ENCODE results near the gene MROH8.

Gene MROH8

DNA sequence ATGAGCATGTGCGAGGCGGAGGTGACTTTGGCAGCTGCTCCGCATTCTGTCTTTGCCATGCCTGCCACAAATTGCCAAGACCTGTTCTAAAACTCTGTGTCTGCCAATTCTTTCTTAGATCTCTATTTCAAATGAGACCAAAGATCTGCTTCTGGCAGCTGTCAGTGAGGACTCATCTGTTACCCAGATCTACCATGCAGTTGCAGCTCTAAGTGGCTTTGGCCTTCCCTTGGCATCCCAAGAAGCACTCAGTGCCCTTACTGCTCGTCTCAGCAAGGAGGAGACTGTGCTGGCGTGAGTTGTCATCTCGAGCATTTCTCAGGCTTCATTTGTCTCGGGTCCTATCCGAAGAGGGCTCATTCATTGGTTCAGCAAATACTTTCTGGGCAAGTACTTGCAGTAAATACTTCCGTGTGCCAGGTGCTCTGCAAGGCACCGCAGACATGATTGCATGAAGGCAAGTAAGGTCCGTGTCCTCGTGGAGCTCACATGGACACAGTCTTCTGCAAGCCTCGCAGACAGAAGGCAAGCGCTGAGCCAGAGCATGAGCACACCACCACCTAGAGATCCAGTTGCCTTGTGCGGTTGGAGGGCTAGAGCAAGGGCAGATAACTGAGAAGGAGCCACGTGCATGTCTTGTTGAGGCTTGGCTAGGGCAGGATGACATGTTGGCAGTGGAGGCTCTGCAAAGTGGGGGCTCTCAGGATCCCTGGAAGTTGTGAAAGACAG, 19.7 kb upstream of the MROH8 start:
- DNase-seq: no peak

DNA sequence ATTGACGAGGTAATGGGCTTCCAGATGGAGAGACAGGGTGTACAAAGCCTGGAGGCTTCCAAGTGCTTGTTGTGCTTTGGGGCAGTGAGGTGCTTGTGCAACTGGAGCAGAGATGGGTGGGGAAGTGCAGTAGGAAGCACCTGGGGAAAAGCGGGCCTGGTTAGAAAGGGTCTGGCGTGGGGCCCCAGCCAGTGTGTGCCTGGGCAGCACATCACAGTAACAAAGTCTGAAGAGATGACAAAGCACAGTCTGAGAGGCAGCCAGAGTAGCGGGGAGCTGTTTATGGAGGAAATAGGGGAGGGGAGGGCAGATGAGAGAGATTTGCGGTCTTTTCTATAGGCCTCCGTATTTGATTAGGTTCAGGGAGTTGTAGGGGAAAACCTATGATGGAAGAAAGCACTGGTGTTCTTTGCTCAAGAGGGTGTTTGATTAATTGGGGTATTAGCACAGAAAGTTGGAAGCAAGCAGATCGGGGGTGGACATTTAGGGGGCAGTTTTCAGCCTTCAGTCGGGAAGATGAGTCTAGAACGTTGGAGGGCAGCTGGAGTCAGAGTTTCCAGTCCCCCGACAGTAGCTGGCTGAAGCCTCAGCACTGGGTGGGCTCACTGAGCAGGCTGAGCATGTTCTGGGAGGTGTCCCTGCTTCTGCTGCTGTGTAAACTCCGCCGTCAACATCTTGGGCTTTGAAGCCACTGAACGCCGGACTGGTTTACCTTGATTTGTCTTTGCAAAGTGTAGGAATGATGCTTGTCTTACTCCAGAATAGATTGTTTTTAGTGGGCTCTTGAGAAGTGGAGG, 15.5 kb upstream of the MROH8 start:
- DNase-seq: no peak

DNA sequence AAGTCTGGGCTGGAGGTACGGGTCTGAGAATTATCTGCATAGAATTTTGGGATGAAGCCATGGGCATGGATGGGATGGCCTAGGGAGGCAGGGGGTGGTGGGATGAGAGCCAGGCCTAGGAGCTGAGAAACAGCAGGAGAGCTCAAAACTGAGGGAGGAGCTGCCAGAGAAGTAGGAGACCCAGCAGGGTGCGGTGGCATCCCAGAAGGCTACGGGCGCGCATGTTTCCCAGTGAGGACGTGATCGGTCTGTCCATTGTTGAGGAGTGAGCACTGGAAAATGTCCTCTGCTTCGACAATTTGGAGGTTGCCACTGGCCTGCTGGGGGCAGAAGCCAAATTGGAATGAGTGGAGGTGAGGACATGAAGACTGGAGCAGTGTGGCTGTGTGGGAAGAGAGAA, 14.5 kb upstream of the MROH8 start:
- DNase-seq: no peak

DNA sequence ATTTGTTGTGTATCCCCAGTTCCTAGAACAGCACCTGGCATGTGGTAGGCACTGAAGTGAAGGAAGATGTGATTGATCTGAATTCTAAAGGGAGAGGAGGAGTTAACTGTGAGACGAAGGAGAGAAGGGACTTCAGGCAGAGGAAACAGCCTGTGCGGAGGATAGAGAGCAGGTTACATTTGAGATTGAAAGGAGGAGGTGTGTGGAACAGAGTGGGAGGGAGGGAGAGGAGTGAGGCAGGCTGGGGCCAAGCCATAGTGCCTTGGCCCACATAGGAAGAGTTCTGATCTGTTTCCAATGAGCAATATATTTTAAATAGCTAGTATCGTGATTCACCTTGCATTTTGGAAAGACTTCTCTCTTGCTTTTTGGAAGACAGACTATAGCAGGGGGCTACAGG, 13.9 kb upstream of the MROH8 start:
- DNase-seq: no peak

- DNase-seq: no peak
Observed at GRCh38 chr20:37192137-37192854, 12.9 kb upstream of the MROH8 start.

- no peak for DNase-seq
Observed at GRCh38 chr20:37190354-37191112, 11.2 kb upstream of the MROH8 start.

- DNase-seq: no peak
Observed at GRCh38 chr20:37189416-37190016, 10.2 kb upstream of the MROH8 start.

GRCh38 chr20:37188787-37189186, 9.4 kb upstream of the MROH8 start:
- no peak for DNase-seq

GRCh38 chr20:37185686-37186085, 6.3 kb upstream of the MROH8 start:
- DNase-seq: no peak

DNA sequence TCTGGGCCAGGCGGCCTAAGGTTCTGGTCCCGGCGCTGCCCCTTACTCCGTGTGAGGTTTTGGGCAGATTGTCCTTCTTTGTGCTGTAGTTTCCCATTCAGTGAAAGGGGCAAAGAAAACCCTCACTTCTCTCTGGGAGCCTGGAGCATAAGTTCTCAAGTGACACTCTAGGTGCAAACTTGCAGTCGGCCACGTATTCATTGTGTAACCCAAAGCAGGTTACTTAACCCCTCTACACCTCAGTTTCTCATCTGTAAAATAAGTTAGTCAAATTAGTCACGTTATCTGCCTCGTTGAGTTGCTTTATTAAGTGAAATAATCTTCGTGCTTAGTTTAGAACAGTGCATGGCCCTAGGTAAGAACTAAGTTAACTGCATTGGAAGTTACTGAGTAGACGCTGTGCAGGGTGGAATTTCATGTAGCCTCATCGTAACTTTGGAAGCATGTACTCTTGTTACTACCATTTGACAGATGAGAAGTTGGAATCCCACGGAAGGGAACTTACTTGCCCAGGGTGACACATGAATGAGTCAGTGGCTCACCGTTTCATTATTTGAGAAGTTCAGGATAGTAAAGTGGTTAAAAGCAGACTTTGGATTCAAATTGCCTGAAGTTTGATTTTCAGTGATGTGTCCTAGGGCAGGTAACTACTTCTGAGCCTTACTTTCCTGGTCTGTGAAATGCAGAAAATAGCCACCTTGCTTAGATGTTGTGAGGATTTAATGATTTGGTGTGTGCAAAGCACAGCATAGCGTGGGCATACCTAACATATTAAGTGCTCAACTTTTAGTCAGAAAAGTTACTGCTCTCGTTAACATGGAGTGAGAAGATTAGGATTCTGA, 556 bp upstream of the MROH8 start:
- no peak for DNase-seq

GRCh38 chr20:37172836-37173235, 6.5 kb downstream of the MROH8 start:
- no peak for DNase-seq

DNA sequence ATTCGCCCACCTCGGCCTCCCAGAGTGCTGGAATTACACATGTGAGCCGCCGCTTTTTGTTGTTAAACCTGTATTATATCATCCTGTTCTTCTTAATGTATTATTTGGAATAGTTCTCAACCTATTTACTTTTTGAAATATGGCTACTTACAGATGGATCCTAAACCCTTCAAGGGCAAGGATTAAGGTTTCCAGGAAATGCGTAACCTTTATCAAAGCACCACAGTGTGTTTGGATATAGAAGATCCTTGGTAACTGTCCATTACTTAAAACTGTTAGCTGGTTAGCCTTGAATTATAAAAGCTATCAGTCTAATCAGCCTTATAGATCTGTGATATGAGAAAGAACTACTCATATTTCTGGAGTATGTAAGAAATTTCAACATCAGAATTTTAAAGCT, 12.5 kb downstream of the MROH8 start:
- no peak for DNase-seq

DNA sequence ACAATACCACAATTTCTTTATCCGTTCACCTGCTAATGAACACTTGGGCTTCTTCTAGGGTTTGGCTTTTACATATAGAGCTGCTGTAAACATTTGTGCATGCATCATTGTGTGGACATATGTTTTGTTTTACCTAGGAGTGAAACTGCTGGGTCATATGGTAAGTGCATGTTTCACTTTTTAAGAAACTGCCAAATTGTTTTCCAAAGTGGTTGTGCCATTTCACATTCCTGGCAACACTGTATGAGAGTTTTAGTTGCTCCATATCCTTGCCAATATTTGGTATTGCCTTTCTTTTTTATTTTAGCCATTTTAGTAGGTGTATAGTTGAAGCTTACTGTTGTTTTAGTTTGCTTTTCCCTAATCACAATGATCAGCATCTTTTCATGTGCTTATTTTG, 14.3 kb downstream of the MROH8 start:
- DNase-seq: no peak

DNA sequence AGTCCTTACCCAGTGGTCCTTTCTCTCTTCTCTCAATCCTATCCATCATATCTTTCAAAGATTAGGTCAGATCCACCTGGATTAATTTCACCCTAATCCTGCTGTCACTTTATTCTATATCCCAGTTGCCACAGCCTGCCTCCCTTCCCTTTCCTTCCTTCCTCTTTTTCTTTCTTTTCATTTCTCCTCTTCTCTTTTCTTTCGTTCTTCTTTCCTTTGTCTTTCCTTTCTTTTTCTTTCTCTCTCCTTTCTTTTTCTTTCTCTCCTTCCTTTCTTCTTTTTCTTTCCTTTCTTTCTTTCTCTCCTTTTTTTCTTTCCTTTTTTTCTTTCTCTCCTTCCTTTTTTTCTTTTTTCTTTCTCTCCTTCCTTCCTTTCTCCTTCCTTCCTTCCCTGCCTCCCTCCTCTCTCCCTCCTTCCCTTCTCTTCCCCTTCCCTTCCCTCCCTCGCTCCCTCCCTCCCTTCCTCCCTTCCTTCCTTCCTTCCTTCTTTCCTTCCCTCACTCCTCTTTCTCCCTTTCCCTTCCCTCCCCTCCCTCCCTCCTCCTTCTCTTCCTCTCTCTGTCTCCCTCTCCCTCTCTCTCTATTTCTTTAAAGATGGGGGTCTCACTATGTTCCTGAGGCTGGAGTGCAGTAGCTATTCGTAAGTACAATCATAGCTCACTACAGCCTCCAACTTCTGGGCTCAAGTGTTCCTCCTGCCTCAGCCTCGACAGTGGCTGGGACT, 15.4 kb downstream of the MROH8 start:
- no peak for DNase-seq

GRCh38 chr20:37162646-37163045, 16.7 kb downstream of the MROH8 start:
- no peak for DNase-seq

- DNase-seq: no peak
Observed at GRCh38 chr20:37161830-37162549, 17.4 kb downstream of the MROH8 start.

DNA sequence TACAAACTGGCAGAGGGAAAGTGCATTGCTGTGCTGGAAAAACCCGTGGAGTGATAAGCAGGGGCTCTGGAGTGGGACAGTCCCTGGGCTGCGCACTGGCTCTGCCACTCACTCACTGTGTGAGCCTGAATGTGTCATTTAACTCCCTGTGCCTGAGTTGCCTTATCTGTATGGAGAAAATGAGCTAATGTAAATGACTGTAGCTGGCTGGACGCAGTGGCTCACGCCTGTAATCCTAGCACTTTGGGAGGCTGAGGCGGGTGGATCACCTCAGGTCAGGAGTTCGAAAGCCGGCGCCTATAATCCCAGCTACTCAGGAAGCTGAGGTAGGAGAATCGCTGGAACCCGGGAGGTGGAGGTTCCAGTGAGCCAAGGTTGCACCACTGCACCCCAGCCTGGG, 18.7 kb downstream of the MROH8 start:
- DNase-seq: no peak

DNA sequence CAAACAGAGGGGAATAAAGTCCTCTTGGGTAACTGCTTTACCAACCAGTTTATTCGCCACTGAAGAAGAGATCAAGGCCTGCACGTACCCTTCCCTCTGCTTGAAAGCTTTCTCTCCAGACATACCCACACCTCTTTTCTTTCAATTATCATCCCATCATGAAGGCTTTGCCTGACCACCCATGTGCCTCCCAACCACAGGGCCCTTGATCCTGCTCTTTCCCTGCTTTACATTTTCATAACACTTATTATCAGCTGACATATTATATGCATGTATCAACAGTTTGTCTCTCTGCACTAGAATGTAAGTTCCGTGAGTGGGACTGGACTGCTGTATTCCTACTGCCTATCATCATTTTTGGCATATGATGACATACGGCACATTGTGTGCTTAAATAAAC, 21.1 kb downstream of the MROH8 start:
- DNase-seq: no peak

DNA sequence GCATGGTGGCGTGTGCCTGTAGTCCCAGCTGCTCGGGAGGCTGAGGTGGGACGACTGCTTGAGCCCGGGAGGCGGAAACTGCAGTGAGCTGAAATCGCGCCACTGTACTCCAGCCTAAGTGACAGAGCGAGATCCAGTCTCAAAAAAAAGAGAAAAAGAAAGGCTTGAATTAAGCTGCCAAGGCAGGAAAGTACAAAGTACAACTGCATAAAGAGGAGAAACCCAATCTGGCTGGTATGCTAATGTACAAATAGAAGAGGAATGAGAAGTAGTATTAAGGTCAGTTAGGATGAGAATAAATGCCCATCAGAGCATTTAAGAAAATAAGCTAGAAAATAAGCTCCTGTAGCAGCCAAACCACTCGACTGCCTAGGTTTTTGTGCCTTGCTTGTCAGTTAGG, 23.4 kb downstream of the MROH8 start:
- no peak for DNase-seq

GRCh38 chr20:37154684-37155298, 24.6 kb downstream of the MROH8 start:
- DNase-seq: no peak
